GM23338 (cell line): ENCODE results near the gene CERK. TPM values are rescaled to one million over a fixed set of nuclear protein-coding genes. Genes with fewer than 3 reads are reported as not detected.

Source experiments
- EZH2 ChIP-seq: fragments of 200-600 bp; sonication (generic); IDR thresholded peaks from one replicate; pipeline ENCODE4 v1.8.0; 2017; ENCODE audit warnings: antibody characterized with exemption, mild to moderate bottlenecking, low read depth; ENCODE audit not compliant: unreplicated experiment
- REST ChIP-seq: IDR thresholded peaks from one replicate; pipeline ENCODE4 v1.6.1; 2018; ENCODE audit warnings: antibody characterized with exemption; ENCODE audit not compliant: unreplicated experiment
- ZNF114 ChIP-seq: fragments of 250-450 bp; sonication (Bioruptor Pico); IDR thresholded peaks from 2 replicates; pipeline ENCODE4 v1.5.0; 2020; ENCODE audit warnings: mild to moderate bottlenecking, moderate library complexity
- ZNF331 ChIP-seq: fragments of 250-450 bp; sonication (Bioruptor Pico); IDR thresholded peaks from 2 replicates; pipeline ENCODE4 v1.5.0; 2020; ENCODE audit warnings: low read depth, mild to moderate bottlenecking, moderate library complexity
- ZNF462 ChIP-seq: fragments of 250-450 bp; sonication (Bioruptor Pico); IDR thresholded peaks from 2 replicates; pipeline ENCODE4 v1.5.0; 2020; ENCODE audit warnings: mild to moderate bottlenecking, moderate library complexity
- polyA plus RNA-seq: library from polyadenylated mRNA; unstranded; fragments of >200 nt; fragmentation: Nextera tagmentation; extraction: Ambion mirVana; gene quantifications from 2 replicates; pipeline ENCODE4 v1.2.1, GENCODE V29; 2016
- total RNA-seq: library from RNA; depleted of rRNA; stranded (reverse); fragments of >200 nt; shearing (Covaris generic); gene quantifications from 2 replicates; pipeline ENCODE4 v1.2.3, GENCODE V29; 2014

CERK gene
- total and polyA plus RNA-seq, 2 experiments from 2014 or later: 12.7 to 62.9 TPM

GRCh38 chr22:46636221-46637002, 101.6 kb downstream of the CERK start (continued):
- TF ChIP-seq ZNF462 (CRISPR knock-in tag) (no peak), ZNF114 (no peak), REST (no peak), ZNF331 (CRISPR knock-in tag) (no peak), EZH2 (no peak)
